Trophoblast cell (in vitro differentiated cells and primary cell): ENCODE data around the gene GNS.

Source experiments
- DNase-seq, 2 donors: peaks; one replicate each; pipeline ENCODE4 v3.0.0-alpha.2; 2016
- H2AFZ ChIP-seq: 2 replicates; pipeline ENCODE4 v1.6.1; 2013; ENCODE audit warnings: low read length, moderate library complexity, mild to moderate bottlenecking; ENCODE audit not compliant: insufficient read depth, poor library complexity
- H2AK5ac ChIP-seq: 2 replicates; pipeline ENCODE4 v1.6.1; 2013; ENCODE audit warnings: mild to moderate bottlenecking, low read length
- H2BK120ac ChIP-seq: 2 replicates; pipeline ENCODE4 v1.6.1; 2013; ENCODE audit warnings: low read length, mild to moderate bottlenecking, moderate library complexity; ENCODE audit not compliant: insufficient read depth, poor library complexity
- H2BK12ac ChIP-seq: 2 replicates; pipeline ENCODE4 v1.6.1; 2013; ENCODE audit warnings: mild to moderate bottlenecking, low read length, moderate library complexity
- H2BK5ac ChIP-seq: 2 replicates; pipeline ENCODE4 v1.6.1; 2013; ENCODE audit warnings: low read length, low read depth, moderate library complexity, mild to moderate bottlenecking; ENCODE audit not compliant: poor library complexity
- H3K14ac ChIP-seq: 2 replicates; pipeline ENCODE4 v1.6.1; 2013; ENCODE audit warnings: mild to moderate bottlenecking, low read length
- H3K18ac ChIP-seq: 2 replicates; pipeline ENCODE4 v1.6.1; 2013; ENCODE audit warnings: mild to moderate bottlenecking, low read length
- H3K23ac ChIP-seq: 2 replicates; pipeline ENCODE4 v1.6.1; 2013; ENCODE audit warnings: low read length
- H3K27ac ChIP-seq: 2 replicates; pipeline ENCODE4 v1.5.1; 2013; ENCODE audit warnings: low read depth, mild to moderate bottlenecking, inconsistent platforms, low read length, moderate library complexity
- H3K27me3 ChIP-seq: 2 replicates; pipeline ENCODE4 v1.6.1; 2013; ENCODE audit warnings: inconsistent platforms, mild to moderate bottlenecking, low read length, moderate library complexity; ENCODE audit not compliant: insufficient read depth
- H3K36me3 ChIP-seq, 2 experiments: 1 replicate in 1 of 2; 2 replicates in 1 of 2; pipeline ENCODE4 v1.6.1; 2013; ENCODE audit warnings: low read length in 2 of 2, mild to moderate bottlenecking in 2 of 2, moderate library complexity in 1 of 2; ENCODE audit not compliant: insufficient read depth in 2 of 2, control insufficient read depth in 1 of 2
- H3K4ac ChIP-seq: 2 replicates; pipeline ENCODE4 v1.6.1; 2013; ENCODE audit warnings: low read depth, mild to moderate bottlenecking, low read length, moderate library complexity
- H3K4me1 ChIP-seq, 2 experiments: 1 replicate in 1 of 2; 2 replicates in 1 of 2; pipeline ENCODE4 v1.6.1; 2013; ENCODE audit warnings: low read length in 2 of 2, mild to moderate bottlenecking in 2 of 2, moderate library complexity in 1 of 2; ENCODE audit not compliant: insufficient read depth in 2 of 2, control insufficient read depth in 1 of 2
- H3K4me2 ChIP-seq: 2 replicates; pipeline ENCODE4 v1.6.1; 2013; ENCODE audit warnings: inconsistent platforms, mild to moderate bottlenecking, low read length, moderate library complexity
- H3K4me3 ChIP-seq: 2 replicates; pipeline ENCODE4 v1.5.1; 2013; ENCODE audit warnings: mild to moderate bottlenecking, low read depth, low read length, inconsistent platforms
- H3K79me1 ChIP-seq: one replicate; pipeline ENCODE4 v1.6.1; 2013; ENCODE audit warnings: low read length
- H3K79me2 ChIP-seq: 2 replicates; pipeline ENCODE4 v1.6.1; 2013; ENCODE audit warnings: low read length, mild to moderate bottlenecking; ENCODE audit not compliant: control insufficient read depth, insufficient read depth, poor library complexity
- H3K9ac ChIP-seq: 2 replicates; pipeline ENCODE4 v1.6.1; 2013; ENCODE audit warnings: mild to moderate bottlenecking, low read length
- H3K9me3 ChIP-seq: 2 replicates; pipeline ENCODE4 v1.6.1; 2013; ENCODE audit warnings: low read depth, mild to moderate bottlenecking, control low read depth, inconsistent platforms, low read length; ENCODE audit not compliant: insufficient read depth
- H4K12ac ChIP-seq: 2 replicates; pipeline ENCODE4 v1.6.1; 2013; ENCODE audit warnings: low read depth, mild to moderate bottlenecking, low read length, moderate library complexity
- H4K8ac ChIP-seq: 2 replicates; pipeline ENCODE4 v1.6.1; 2013; ENCODE audit warnings: low read depth, mild to moderate bottlenecking, low read length, moderate library complexity
- H4K91ac ChIP-seq: one replicate; pipeline ENCODE4 v1.6.1; 2013; ENCODE audit warnings: low read depth, mild to moderate bottlenecking, low read length, moderate library complexity
- WGBS: extraction: QIAGEN DNeasy Blood & Tissue Kit; methylation state at CpG from one replicate; pipeline ENCODE4 v1.1.7; 2013; ENCODE audit warnings: missing lambda C conversion rate; ENCODE audit not compliant: insufficient read length, insufficient coverage; ENCODE audit errors: extremely low coverage; 5-methylcytosine and 5-hydroxymethylcytosine counted together

Gene GNS

GRCh38 chr12:64797156-64797555 is 38.0 kb upstream of the GNS start:
- no peak overlapping the region for H2BK5ac ChIP-seq
- H3K4me2 ChIP-seq = no peak overlapping the region
- H2BK12ac ChIP-seq = no peak overlapping the region
- no peaks in the 10 kb centered on the region for H3K27me3 ChIP-seq
- no peak overlapping the region for H3K27ac ChIP-seq
- H4K91ac ChIP-seq = no peak overlapping the region
- H3K4me3 ChIP-seq = no peak overlapping the region
- H3K9ac ChIP-seq = no peak overlapping the region
- no peaks in the 10 kb centered on the region for H3K36me3 ChIP-seq
- H3K23ac ChIP-seq = no peak overlapping the region
- no peak overlapping the region for H3K4ac ChIP-seq
- no peaks in the 10 kb centered on the region for H3K9me3 ChIP-seq
- no peak overlapping the region for H4K8ac ChIP-seq
- no peak overlapping the region for H2AK5ac ChIP-seq
- no peak overlapping the region for H4K12ac ChIP-seq
- H3K79me2 ChIP-seq = no peaks in the 10 kb centered on the region
- H2AFZ ChIP-seq = no peak overlapping the region
- no peak overlapping the region for H2BK120ac ChIP-seq
- no peak overlapping the region for H3K14ac ChIP-seq
- DNase-seq = no peak
- no peak overlapping the region for H3K18ac ChIP-seq
- peaks cover 0 to 5% of the 10 kb centered on the region in 2 experiments for H3K4me1 ChIP-seq
- no peaks in the 10 kb centered on the region for H3K79me1 ChIP-seq
- no CpG with 5 or more reads among the region's 1 CpG for WGBS

GRCh38 chr12:64796205-64796845 is 37.1 kb upstream of the GNS start:
- Histone ChIP-seq H3K18ac (no peak overlapping the region), H3K79me2 (no peaks in the 10 kb centered on the region), H3K9ac (no peak overlapping the region), H3K4me2 (no peak overlapping the region), H3K4ac (no peak overlapping the region), H2BK5ac (no peak overlapping the region), H2AK5ac (no peak overlapping the region), H4K12ac (no peak overlapping the region), H2AFZ (no peak overlapping the region), H3K36me3 (no peaks in the 10 kb centered on the region), H4K91ac (no peak overlapping the region), H3K4me3 (no peak overlapping the region), H3K27ac (no peak overlapping the region), H3K23ac (no peak overlapping the region), H3K4me1 (peaks cover 0 to 5% of the 10 kb centered on the region in 2 experiments), H2BK120ac (no peak overlapping the region), H4K8ac (no peak overlapping the region), H3K27me3 (no peaks in the 10 kb centered on the region), H3K14ac (no peak overlapping the region), H3K9me3 (no peaks in the 10 kb centered on the region), H2BK12ac (no peak overlapping the region), H3K79me1 (no peaks in the 10 kb centered on the region)
- WGBS = no CpG with 5 or more reads among the region's 5 CpGs
- peak; percentile 82 to 98 for DNase-seq

GRCh38 chr12:64794305-64794704 is 35.1 kb upstream of the GNS start:
- Histone ChIP-seq H3K27ac (no peak overlapping the region), H4K8ac (no peak overlapping the region), H2BK120ac (no peak overlapping the region), H3K23ac (no peak overlapping the region), H2BK5ac (no peak overlapping the region), H3K79me1 (no peaks in the 10 kb centered on the region), H3K9ac (no peak overlapping the region), H3K9me3 (no peaks in the 10 kb centered on the region), H4K12ac (no peak overlapping the region), H4K91ac (no peak overlapping the region), H3K4ac (no peak overlapping the region), H3K79me2 (no peaks in the 10 kb centered on the region), H2BK12ac (no peak overlapping the region), H3K27me3 (no peaks in the 10 kb centered on the region), H3K36me3 (no peaks in the 10 kb centered on the region), H3K4me2 (no peak overlapping the region), H3K18ac (no peak overlapping the region), H3K4me3 (no peak overlapping the region), H3K4me1 (peaks cover 0 to 5% of the 10 kb centered on the region in 2 experiments), H2AFZ (no peak overlapping the region), H3K14ac (no peak overlapping the region), H2AK5ac (no peak overlapping the region)
- no CpG with 5 or more reads among the region's 3 CpGs for WGBS
- no peak for DNase-seq

GRCh38 chr12:64793610-64794009 is 34.4 kb upstream of the GNS start:
- peaks cover 0 to 5% of the 10 kb centered on the region in 2 experiments for H3K4me1 ChIP-seq
- H3K79me1 ChIP-seq = no peaks in the 10 kb centered on the region
- no peak overlapping the region for H3K18ac ChIP-seq
- no peak overlapping the region for H2AK5ac ChIP-seq
- H2BK120ac ChIP-seq = no peak overlapping the region
- H4K12ac ChIP-seq = no peak overlapping the region
- no peak overlapping the region for H4K91ac ChIP-seq
- no peak overlapping the region for H3K14ac ChIP-seq
- H3K27me3 ChIP-seq = no peaks in the 10 kb centered on the region
- H2BK12ac ChIP-seq = peak overlapping the region; percentile 40
- H3K9ac ChIP-seq = no peak overlapping the region
- no peak overlapping the region for H2BK5ac ChIP-seq
- no peak overlapping the region for H3K4ac ChIP-seq
- no peaks in the 10 kb centered on the region for H3K79me2 ChIP-seq
- no peak overlapping the region for H3K4me2 ChIP-seq
- H3K4me3 ChIP-seq = no peak overlapping the region
- no peak overlapping the region for H2AFZ ChIP-seq
- H4K8ac ChIP-seq = no peak overlapping the region
- no peak overlapping the region for H3K27ac ChIP-seq
- no peaks in the 10 kb centered on the region for H3K9me3 ChIP-seq
- no peak overlapping the region for H3K23ac ChIP-seq
- H3K36me3 ChIP-seq = no peaks in the 10 kb centered on the region
- no CpG with 5 or more reads among the region's 3 CpGs for WGBS
- no peak for DNase-seq
